WTC11 (cell line): Measurements from ENCODE around the gene CCDC141. TPM values are rescaled to one million over a fixed set of nuclear protein-coding genes. Genes with fewer than 3 reads are reported as not detected.
"Not testable (repeated sequence)": the region's sequence is repeated elsewhere in the genome, so short reads cannot be mapped to it uniquely, and the experiment has no call there.

Experiments
- ATAC-seq: fragments of 200-7000 bp; cut with Tn5 transposase; 2 replicates; pipeline ENCODE4 v1.10.0; 2021; ENCODE audit warnings: mild to moderate bottlenecking, moderate library complexity
- CTCF ChIA-PET: fragments of 300-600 bp; sonication (Branson Sonifier 250); formaldehyde crosslinking; loops from one replicate; lab custom pipeline; 2021; ENCODE audit warnings: antibody characterized with exemption; lab: Charles Lee
- POLR2A ChIA-PET: fragments of 350-600 bp; sonication (Branson Sonifier 250); formaldehyde crosslinking; loops from one replicate; lab custom pipeline; 2021; ENCODE audit warnings: antibody characterized with exemption; lab: Charles Lee
- DNase-seq: peaks from one replicate; pipeline ENCODE4 v3.0.0; 2021; ENCODE audit warnings: low spot score
- H3K27ac Mint-ChIP-seq: 2 replicates; pipeline ENCODE4 v1.8.0; 2021; ENCODE audit warnings: mixed read lengths
- H3K27me3 Mint-ChIP-seq: 2 replicates; pipeline ENCODE4 v1.8.0; 2021; ENCODE audit warnings: low read depth, mild to moderate bottlenecking, moderate library complexity, mixed read lengths
- H3K36me3 Mint-ChIP-seq: 2 replicates; pipeline ENCODE4 v1.8.0; 2021; ENCODE audit warnings: mixed read lengths
- H3K4me1 Mint-ChIP-seq: 2 replicates; pipeline ENCODE4 v1.8.0; 2022; ENCODE audit warnings: mixed read lengths
- H3K4me3 Mint-ChIP-seq: 2 replicates; pipeline ENCODE4 v1.8.0; 2021; ENCODE audit warnings: mild to moderate bottlenecking, moderate library complexity, mixed read lengths
- H3K9me3 Mint-ChIP-seq: 2 replicates; pipeline ENCODE4 v1.8.0; 2021; ENCODE audit warnings: mixed read lengths
- CTCF ChIP-seq: fragments of 200-600 bp; IDR thresholded peaks from 2 replicates; pipeline ENCODE4 v1.8.0; 2022; ENCODE audit warnings: antibody characterized with exemption
- E2F5 ChIP-seq: sonication (generic); formaldehyde crosslinking; IDR thresholded peaks from 2 replicates; pipeline ENCODE4 v1.8.1; 2022; ENCODE audit warnings: mild to moderate bottlenecking, moderate library complexity, missing genetic modification reagents
- EMX1 ChIP-seq: fragments of 250-450 bp; sonication (Bioruptor Pico); IDR thresholded peaks from 2 replicates; pipeline ENCODE4 v1.8.0; 2021; ENCODE audit warnings: mild to moderate bottlenecking
- FOXP1 ChIP-seq: sonication (generic); formaldehyde crosslinking; IDR thresholded peaks from 2 replicates; pipeline ENCODE4 v1.8.0; 2022; ENCODE audit warnings: missing genetic modification reagents, mild to moderate bottlenecking, moderate library complexity, borderline replicate concordance
- GRHL2 ChIP-seq: fragments of 250-450 bp; sonication (Bioruptor Pico); IDR thresholded peaks from 2 replicates; pipeline ENCODE4 v1.8.0; 2022; ENCODE audit warnings: mild to moderate bottlenecking, moderate library complexity; ENCODE audit not compliant: insufficient replicate concordance, severe bottlenecking
- GTF2I ChIP-seq: fragments of 250-450 bp; sonication (Bioruptor Pico); conservative IDR thresholded peaks from 2 replicates; pipeline ENCODE4 v1.4.0; 2021; ENCODE audit warnings: mild to moderate bottlenecking
- KAT7 ChIP-seq: sonication (generic); formaldehyde crosslinking; IDR thresholded peaks from 2 replicates; pipeline ENCODE4 v1.8.1; 2023; ENCODE audit warnings: missing genetic modification reagents, mild to moderate bottlenecking, borderline replicate concordance
- MXD4 ChIP-seq: fragments of 250-450 bp; sonication (Bioruptor Pico); IDR thresholded peaks from 2 replicates; pipeline ENCODE4 v1.8.0; 2021; ENCODE audit warnings: mild to moderate bottlenecking, moderate library complexity, borderline replicate concordance
- MYBL2 ChIP-seq: sonication (generic); formaldehyde crosslinking; IDR thresholded peaks from 2 replicates; pipeline ENCODE4 v1.8.1; 2023; ENCODE audit warnings: mild to moderate bottlenecking, moderate library complexity, missing genetic modification reagents
- NFATC4 ChIP-seq: fragments of 250-450 bp; sonication (Bioruptor Pico); IDR thresholded peaks from 2 replicates; pipeline ENCODE4 v1.9.0; 2021; ENCODE audit warnings: mild to moderate bottlenecking
- OVOL2 ChIP-seq: fragments of 250-450 bp; sonication (Bioruptor Pico); IDR thresholded peaks from 2 replicates; pipeline ENCODE4 v1.9.0; 2021; ENCODE audit warnings: mild to moderate bottlenecking, borderline replicate concordance
- PRDM15 ChIP-seq: sonication (generic); formaldehyde crosslinking; IDR thresholded peaks from 2 replicates; pipeline ENCODE4 v1.8.0; 2022; ENCODE audit warnings: missing genetic modification reagents
- SP1 ChIP-seq: sonication (generic); formaldehyde crosslinking; conservative IDR thresholded peaks from 2 replicates; pipeline ENCODE4 v1.8.1; 2022; ENCODE audit warnings: missing genetic modification reagents
- TEAD1 ChIP-seq: sonication (generic); formaldehyde crosslinking; IDR thresholded peaks from 2 replicates; pipeline ENCODE4 v1.8.0; 2022; ENCODE audit warnings: mild to moderate bottlenecking, missing genetic modification reagents
- ZNF396 ChIP-seq: fragments of 250-450 bp; sonication (Bioruptor Pico); IDR thresholded peaks from 2 replicates; pipeline ENCODE4 v1.8.0; 2021; ENCODE audit warnings: mild to moderate bottlenecking, moderate library complexity, borderline replicate concordance
- total RNA-seq: library from RNA; stranded (reverse); gene quantifications from 3 replicates; pipeline ENCODE4 v1.2.3, GENCODE V29; 2021
- TF ChIP-seq, protein P1 (sequence below): sonication (generic); formaldehyde crosslinking; IDR thresholded peaks from 2 replicates; pipeline ENCODE4 v1.8.1; 2023; ENCODE audit warnings: mild to moderate bottlenecking, missing genetic modification reagents, moderate library complexity
- TF ChIP-seq, protein P2 (sequence below): fragments of 250-450 bp; sonication (Bioruptor Pico); IDR thresholded peaks from 2 replicates; pipeline ENCODE4 v2.1.2; 2022; ENCODE audit warnings: mild to moderate bottlenecking, moderate library complexity
- TF ChIP-seq, protein P3 (sequence below): fragments of 250-450 bp; sonication (Bioruptor Pico); IDR thresholded peaks from 2 replicates; pipeline ENCODE4 v1.8.0; 2021; ENCODE audit warnings: mild to moderate bottlenecking

The CCDC141 gene
- total RNA-seq, 1 experiment from 2014 or later, result 8.5 TPM

GRCh38 chr2:178990533-178991241 is 59.2 kb downstream of the CCDC141 start:
- H3K4me1 Mint-ChIP-seq, result no peaks in the 10 kb centered on the region
- no peak for TF ChIP-seq OVOL2 (CRISPR knock-in tag)
- TF ChIP-seq EMX1, result no peak
- peaks cover 27% of the 10 kb centered on the region for H3K36me3 Mint-ChIP-seq
- no peaks in the 10 kb centered on the region for H3K27me3 Mint-ChIP-seq
- no peak overlapping the region for H3K27ac Mint-ChIP-seq
- H3K4me3 Mint-ChIP-seq, result no peak overlapping the region
- CTCF ChIA-PET, result no interaction called here
- no peak for DNase-seq
- POLR2A ChIA-PET, result no interaction called here
- H3K9me3 Mint-ChIP-seq, result peaks cover 32% of the 10 kb centered on the region
- ATAC-seq, result no peak

DNA sequence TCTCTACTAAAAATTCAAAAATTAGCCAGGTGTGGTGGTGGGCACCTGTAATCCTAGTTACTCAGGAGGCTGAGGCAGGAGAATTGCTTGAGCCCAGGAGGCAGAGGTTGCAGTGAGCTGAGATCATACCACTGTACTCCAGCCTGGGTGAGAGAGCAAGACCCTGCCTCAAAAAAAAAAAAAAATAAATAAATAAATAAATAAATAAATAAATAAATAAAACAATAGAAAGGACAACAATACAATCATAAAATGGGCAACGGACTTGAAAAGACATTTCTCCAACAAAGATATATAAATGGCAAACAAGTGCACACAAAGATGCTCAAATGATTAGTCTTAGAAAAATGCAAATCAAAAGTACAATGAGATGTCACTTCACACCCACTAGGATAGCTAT is 60.5 kb downstream of the CCDC141 start:
- peaks cover 19% of the 10 kb centered on the region for H3K9me3 Mint-ChIP-seq
- not testable (repeated sequence) for ATAC-seq, DNase-seq, H3K4me3 Mint-ChIP-seq, H3K27me3 Mint-ChIP-seq, H3K27ac Mint-ChIP-seq, H3K4me1 Mint-ChIP-seq
- CTCF ChIA-PET, result interaction anchor here (0.6 kb wide), 1 partner anchor 723 kb away, joined by 3 read pairs; no protein-coding TSS in a partner anchor
- peaks cover 18% of the 10 kb centered on the region for H3K36me3 Mint-ChIP-seq
- POLR2A ChIA-PET, result interaction anchor here (0.6 kb wide), 1 partner anchor 11 kb away, joined by 3 read pairs; no protein-coding TSS in a partner anchor

- H3K4me1 Mint-ChIP-seq, POLR2A ChIA-PET, H3K27me3 Mint-ChIP-seq, H3K36me3 Mint-ChIP-seq, H3K4me3 Mint-ChIP-seq, ATAC-seq, CTCF ChIA-PET, H3K9me3 Mint-ChIP-seq: not testable (repeated sequence)
- DNase-seq, result peak; percentile 42
- 0 out of 2 replicates have a peak overlapping the region, but pooled peaks have one; percentile 60 for H3K27ac Mint-ChIP-seq
These were observed 67.3 kb downstream of the CCDC141 start for GRCh38 chr2:178982652-178983051.

DNA sequence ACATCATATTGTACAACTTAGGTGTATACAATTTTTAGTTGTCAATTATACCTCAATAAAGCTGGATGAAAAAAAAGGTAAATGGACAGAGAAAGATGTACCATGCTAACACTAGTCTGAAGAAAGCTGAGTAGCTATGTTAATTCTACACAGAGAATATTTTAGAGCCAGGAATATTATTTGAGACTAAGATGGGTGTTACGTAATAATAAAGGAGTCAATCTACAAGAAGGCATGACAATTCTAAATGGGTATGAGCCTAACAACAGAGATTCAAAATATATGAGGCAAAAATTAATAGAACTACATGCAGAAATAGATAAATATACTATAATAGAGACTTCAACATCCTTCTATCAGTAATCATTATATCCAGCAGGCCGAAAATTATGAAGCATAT is 69.1 kb downstream of the CCDC141 start:
- peaks cover 8% of the 10 kb centered on the region for H3K4me1 Mint-ChIP-seq
- DNase-seq, result no peak
- ATAC-seq, result no peak
- H3K27me3 Mint-ChIP-seq, result no peaks in the 10 kb centered on the region
- ChIA-PET POLR2A (no interaction called here), CTCF (no interaction called here)
- no peak overlapping the region for H3K4me3 Mint-ChIP-seq
- H3K27ac Mint-ChIP-seq, result no peak overlapping the region
- peaks cover 4% of the 10 kb centered on the region; the same call in 1 of the 2 replicates for H3K9me3 Mint-ChIP-seq
- no peak for TF ChIP-seq KAT7 (CRISPR knock-in tag)
- TF ChIP-seq ZNF396 (CRISPR knock-in tag), result no peak
- TF ChIP-seq NFATC4, result no peak
- TF ChIP-seq MXD4 (CRISPR knock-in tag), result no peak
- no peak for TF ChIP-seq GTF2I
- TF ChIP-seq, protein P1, sequence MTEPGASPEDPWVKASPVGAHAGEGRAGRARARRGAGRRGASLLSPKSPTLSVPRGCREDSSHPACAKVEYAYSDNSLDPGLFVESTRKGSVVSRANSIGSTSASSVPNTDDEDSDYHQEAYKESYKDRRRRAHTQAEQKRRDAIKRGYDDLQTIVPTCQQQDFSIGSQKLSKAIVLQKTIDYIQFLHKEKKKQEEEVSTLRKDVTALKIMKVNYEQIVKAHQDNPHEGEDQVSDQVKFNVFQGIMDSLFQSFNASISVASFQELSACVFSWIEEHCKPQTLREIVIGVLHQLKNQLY, result no peak
- no peak for TF ChIP-seq PRDM15 (CRISPR knock-in tag)
- TF ChIP-seq E2F5, result no peak
- TF ChIP-seq TEAD1 (CRISPR knock-in tag), result no peak
- TF ChIP-seq, protein P2, sequence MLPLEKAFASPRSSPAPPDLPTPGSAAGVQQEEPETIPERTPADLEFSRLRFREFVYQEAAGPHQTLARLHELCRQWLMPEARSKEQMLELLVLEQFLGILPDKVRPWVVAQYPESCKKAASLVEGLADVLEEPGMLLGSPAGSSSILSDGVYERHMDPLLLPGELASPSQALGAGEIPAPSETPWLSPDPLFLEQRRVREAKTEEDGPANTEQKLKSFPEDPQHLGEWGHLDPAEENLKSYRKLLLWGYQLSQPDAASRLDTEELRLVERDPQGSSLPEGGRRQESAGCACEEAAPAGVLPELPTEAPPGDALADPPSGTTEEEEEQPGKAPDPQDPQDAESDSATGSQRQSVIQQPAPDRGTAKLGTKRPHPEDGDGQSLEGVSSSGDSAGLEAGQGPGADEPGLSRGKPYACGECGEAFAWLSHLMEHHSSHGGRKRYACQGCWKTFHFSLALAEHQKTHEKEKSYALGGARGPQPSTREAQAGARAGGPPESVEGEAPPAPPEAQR (CRISPR knock-in tag), result no peak
- no peak for TF ChIP-seq MYBL2 (CRISPR knock-in tag)
- no peak for TF ChIP-seq CTCF
- TF ChIP-seq, protein P3, sequence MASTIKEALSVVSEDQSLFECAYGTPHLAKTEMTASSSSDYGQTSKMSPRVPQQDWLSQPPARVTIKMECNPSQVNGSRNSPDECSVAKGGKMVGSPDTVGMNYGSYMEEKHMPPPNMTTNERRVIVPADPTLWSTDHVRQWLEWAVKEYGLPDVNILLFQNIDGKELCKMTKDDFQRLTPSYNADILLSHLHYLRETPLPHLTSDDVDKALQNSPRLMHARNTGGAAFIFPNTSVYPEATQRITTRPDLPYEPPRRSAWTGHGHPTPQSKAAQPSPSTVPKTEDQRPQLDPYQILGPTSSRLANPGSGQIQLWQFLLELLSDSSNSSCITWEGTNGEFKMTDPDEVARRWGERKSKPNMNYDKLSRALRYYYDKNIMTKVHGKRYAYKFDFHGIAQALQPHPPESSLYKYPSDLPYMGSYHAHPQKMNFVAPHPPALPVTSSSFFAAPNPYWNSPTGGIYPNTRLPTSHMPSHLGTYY (CRISPR knock-in tag), result no peak
- TF ChIP-seq GRHL2, result no peak
- TF ChIP-seq SP1 (CRISPR knock-in tag), result no peak
- TF ChIP-seq FOXP1 (CRISPR knock-in tag), result no peak
- no peaks in the 10 kb centered on the region for H3K36me3 Mint-ChIP-seq
